Testis (tissue), 3 donors: ENCODE data around the gene TFEB. TPM values are rescaled to one million over a fixed set of nuclear protein-coding genes. Genes with fewer than 3 reads are reported as not detected.

Source experiments
- DNase-seq: peaks from one replicate; pipeline ENCODE4 v3.0.0-alpha.2; 2019
- H3K27ac ChIP-seq, 2 donors: fragments of 200-600 bp; sonication (generic); one replicate each; pipeline ENCODE4 v1.5.1; 2019
- H3K27me3 ChIP-seq: fragments of 200-600 bp; sonication (generic); one replicate; pipeline ENCODE4 v1.5.1; 2019
- H3K36me3 ChIP-seq: fragments of 200-600 bp; sonication (generic); one replicate; pipeline ENCODE4 v1.5.1; 2017; ENCODE audit warnings: low read depth; ENCODE audit errors: missing control alignments
- H3K4me1 ChIP-seq: fragments of 200-600 bp; sonication (generic); one replicate; pipeline ENCODE4 v1.5.1; 2019
- H3K4me3 ChIP-seq, 2 donors: fragments of 200-600 bp; sonication (generic); one replicate each; pipeline ENCODE4 v1.5.1; 2017 to 2019
- H3K9me3 ChIP-seq: fragments of 200-600 bp; sonication (generic); one replicate; pipeline ENCODE4 v1.5.1; 2017
- CTCF ChIP-seq, 3 experiments: fragments of 450-650 bp in 2 of 3; fragments of 200-600 bp in 1 of 3; sonication (generic) in 1 of 3; IDR thresholded peaks; one replicate each; pipeline ENCODE4 v1.5.1; 2016 to 2019; ENCODE audit warnings: antibody characterized with exemption in 3 of 3, mild to moderate bottlenecking in 2 of 3, moderate library complexity in 1 of 3
- POLR2A ChIP-seq: fragments of 450-650 bp; IDR thresholded peaks from one replicate; pipeline ENCODE4 v1.6.1; 2017; ENCODE audit warnings: antibody characterized with exemption, mild to moderate bottlenecking, moderate library complexity
- WGBS, 2 donors: methylation state at CpG; one replicate each; pipeline ENCODE4 v1.1.5; 2018; 5-methylcytosine and 5-hydroxymethylcytosine counted together
- intact Hi-C: fragments of 100-400 bp; cut with DNase I; formaldehyde crosslinking; loops from one replicate; pipeline ENCODE4 v1.15.1; 2023; ENCODE audit warnings: low total_unique reads
- polyA plus RNA-seq: library from polyadenylated mRNA; stranded (reverse); fragments of 350-450 nt; fragmentation: Illumina TruSeq; extraction: RNeasy Lipid Tissue Mini Kit (QIAGEN cat#74804); gene quantifications from one replicate; pipeline ENCODE4 v1.2.3, GENCODE V29; 2014; ENCODE audit warnings: low read depth, low replicate concordance; ENCODE audit not compliant: insufficient read depth
- total RNA-seq, 2 donors: library from RNA; depleted of rRNA; stranded (reverse); fragments of >200 nt; gene quantifications; one replicate each; pipeline ENCODE4 v1.2.3, GENCODE V29; 2016

TFEB gene
- total and polyA plus RNA-seq, 3 donors from 2014 or later = 4.5 to 6.3 (median 5.2) TPM

DNA sequence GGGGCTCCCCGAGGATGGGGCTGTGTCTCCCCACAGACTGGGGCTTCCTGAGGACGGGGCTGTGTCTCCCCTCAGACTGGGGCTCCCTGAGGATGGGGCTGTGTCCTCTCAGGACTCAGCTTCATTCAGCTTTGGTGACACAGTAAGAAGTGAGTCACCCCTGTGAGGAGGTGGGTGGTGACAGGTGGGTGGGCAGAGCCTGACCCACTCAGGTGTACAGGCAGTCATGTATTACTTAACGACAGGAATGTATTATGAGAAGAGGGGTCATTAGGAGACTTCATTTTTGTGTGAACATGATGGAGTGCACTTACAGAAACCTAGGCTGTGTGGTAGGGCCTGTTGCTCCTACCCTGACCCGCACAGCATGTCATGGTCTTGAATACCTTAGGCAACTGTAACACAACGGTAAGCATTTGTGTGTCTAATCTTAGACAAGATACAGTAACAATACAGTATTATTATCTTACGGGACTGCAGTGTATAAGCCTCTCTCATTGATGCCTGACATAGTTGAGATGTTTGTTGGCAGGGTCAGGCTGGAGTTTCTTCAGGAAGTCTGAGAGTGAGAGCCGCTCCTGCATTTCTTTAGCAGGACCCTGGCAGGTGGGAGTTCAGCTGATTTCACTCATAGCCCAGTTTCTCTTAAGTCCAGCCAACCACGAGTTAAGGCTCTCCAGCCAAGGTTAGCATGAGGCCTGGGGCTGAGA lies 22.7 kb upstream of the TFEB start:
- Histone ChIP-seq H3K4me1 (no peaks in the 10 kb centered on the region), H3K27me3 (no peaks in the 10 kb centered on the region), H3K9me3 (no peaks in the 10 kb centered on the region), H3K27ac (no peak overlapping the region), H3K4me3 (no peak overlapping the region), H3K36me3 (no peaks in the 10 kb centered on the region)
- TF ChIP-seq CTCF (IDR thresholded peaks at IDR 0.05) (no peak), POLR2A (no peak)
- WGBS, 2 donors = 48 to 74% methylated on average over 5 to 8 of the region's 8 CpGs
- intact Hi-C loops = no loop called here
- no peak for DNase-seq

DNA sequence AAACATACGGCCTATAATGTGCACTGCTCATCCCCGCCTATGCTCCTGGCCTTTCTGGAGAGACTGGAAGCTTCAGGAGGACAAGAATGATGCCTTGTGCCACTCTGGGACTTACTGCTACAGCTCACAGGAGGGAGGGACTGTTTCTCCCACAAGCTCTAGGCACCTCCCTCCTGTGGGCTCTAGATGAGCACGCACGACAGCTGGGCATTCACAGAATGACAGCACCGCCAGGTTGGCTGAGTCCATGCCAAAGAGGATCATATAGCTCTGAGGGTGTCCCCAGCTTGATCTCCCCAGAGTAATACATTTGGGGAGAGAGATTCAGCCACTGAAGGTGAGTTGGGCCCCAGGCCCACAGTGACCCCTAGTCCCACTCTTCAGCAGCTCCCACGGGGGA lies 21.9 kb upstream of the TFEB start:
- WGBS, 2 donors = 86 to 87% methylated on average over 4 to 6 of the region's 6 CpGs
- DNase-seq = no peak
- Histone ChIP-seq H3K9me3 (no peaks in the 10 kb centered on the region), H3K36me3 (no peaks in the 10 kb centered on the region), H3K4me1 (no peaks in the 10 kb centered on the region), H3K27ac (no peak overlapping the region), H3K27me3 (no peaks in the 10 kb centered on the region), H3K4me3 (no peak overlapping the region)
- TF ChIP-seq POLR2A (no peak), CTCF (IDR thresholded peaks at IDR 0.05) (no peak)
- intact Hi-C loops = no loop called here

GRCh38 chr6:41756354-41756753 lies 20.9 kb upstream of the TFEB start:
- no peak overlapping the region for H3K4me3 ChIP-seq
- no peaks in the 10 kb centered on the region for H3K27me3 ChIP-seq
- H3K27ac ChIP-seq = no peak overlapping the region
- H3K9me3 ChIP-seq = no peaks in the 10 kb centered on the region
- TF ChIP-seq CTCF (IDR thresholded peaks at IDR 0.05) = no peak
- no peak for TF ChIP-seq POLR2A
- 77 to 86% methylated on average over 13 of the region's 13 CpGs for WGBS, 2 donors
- intact Hi-C loops = no loop called here
- H3K36me3 ChIP-seq = no peaks in the 10 kb centered on the region
- DNase-seq = no peak
- no peaks in the 10 kb centered on the region for H3K4me1 ChIP-seq

GRCh38 chr6:41755895-41756294 lies 20.5 kb upstream of the TFEB start:
- Histone ChIP-seq H3K27ac (no peak overlapping the region), H3K4me1 (no peaks in the 10 kb centered on the region), H3K27me3 (no peaks in the 10 kb centered on the region), H3K9me3 (no peaks in the 10 kb centered on the region), H3K36me3 (no peaks in the 10 kb centered on the region), H3K4me3 (no peak overlapping the region)
- TF ChIP-seq POLR2A (no peak), CTCF (IDR thresholded peaks at IDR 0.05) (no peak)
- 82 to 85% methylated on average over 4 of the region's 4 CpGs for WGBS, 2 donors
- DNase-seq = no peak
- intact Hi-C loops = no loop called here

DNA sequence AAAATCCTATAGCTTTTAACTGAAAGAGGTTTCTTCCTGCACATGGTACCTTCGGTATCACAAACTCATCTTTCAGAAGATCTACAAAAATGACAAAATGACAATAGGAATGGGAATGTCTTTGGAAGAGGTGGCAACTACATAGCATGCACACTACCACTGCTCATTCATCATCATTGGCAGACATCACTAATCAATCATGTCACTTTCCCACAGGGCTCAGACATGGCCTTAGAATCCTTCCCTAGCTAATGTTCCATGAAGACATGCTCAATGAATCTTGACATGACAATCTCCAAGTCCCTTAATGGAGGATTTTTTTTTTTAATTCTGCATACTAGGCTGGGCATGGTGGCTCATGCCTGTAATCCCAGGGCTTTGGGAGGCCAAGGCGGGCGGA lies 15.0 kb upstream of the TFEB start:
- no peak for DNase-seq
- whole genome bisulfite sequencing, 2 donors = 92 to 96% methylated on average over 3 of the region's 3 CpGs
- TF ChIP-seq POLR2A (no peak), CTCF (IDR thresholded peaks at IDR 0.05) (no peak)
- H3K4me1 ChIP-seq = no peaks in the 10 kb centered on the region
- intact Hi-C loops = no loop called here
- H3K36me3 ChIP-seq = no peaks in the 10 kb centered on the region
- H3K27me3 ChIP-seq = no peaks in the 10 kb centered on the region
- no peaks in the 10 kb centered on the region for H3K9me3 ChIP-seq
- no peak overlapping the region for H3K4me3 ChIP-seq
- no peak overlapping the region for H3K27ac ChIP-seq
